ENCODE data around the gene FARS2.
"Not testable (repeated sequence)": the region's sequence is repeated elsewhere in the genome, so short reads cannot be mapped to it uniquely, and the experiment has no call there.

The FARS2 gene

GRCh38 chr6:5806406-5806805, 545.1 kb downstream of the FARS2 start:
- DNase-seq (ENCODE audit: low read depth) = not testable (repeated sequence)

- DNase-seq (ENCODE audit: low read depth) = no peak
Observed at GRCh38 chr6:5809450-5809849, 548.1 kb downstream of the FARS2 start.

GRCh38 chr6:5811997-5812396, 550.7 kb downstream of the FARS2 start:
- DNase-seq (ENCODE audit: low read depth) = no peak

- DNase-seq (ENCODE audit: low read depth) = no peak
Observed at GRCh38 chr6:5813625-5814027, 552.3 kb downstream of the FARS2 start.

- no peak for DNase-seq (ENCODE audit: low read depth)
Observed at GRCh38 chr6:5814116-5814515, 552.8 kb downstream of the FARS2 start.

GRCh38 chr6:5814901-5815300, 553.6 kb downstream of the FARS2 start:
- DNase-seq (ENCODE audit: low read depth) = no peak

GRCh38 chr6:5817869-5818268, 556.6 kb downstream of the FARS2 start:
- DNase-seq (ENCODE audit: low read depth) = no peak

GRCh38 chr6:5818959-5819358, 557.6 kb downstream of the FARS2 start:
- DNase-seq (ENCODE audit: low read depth) = no peak
